ENCODE data around the gene ITGA11.

DNA sequence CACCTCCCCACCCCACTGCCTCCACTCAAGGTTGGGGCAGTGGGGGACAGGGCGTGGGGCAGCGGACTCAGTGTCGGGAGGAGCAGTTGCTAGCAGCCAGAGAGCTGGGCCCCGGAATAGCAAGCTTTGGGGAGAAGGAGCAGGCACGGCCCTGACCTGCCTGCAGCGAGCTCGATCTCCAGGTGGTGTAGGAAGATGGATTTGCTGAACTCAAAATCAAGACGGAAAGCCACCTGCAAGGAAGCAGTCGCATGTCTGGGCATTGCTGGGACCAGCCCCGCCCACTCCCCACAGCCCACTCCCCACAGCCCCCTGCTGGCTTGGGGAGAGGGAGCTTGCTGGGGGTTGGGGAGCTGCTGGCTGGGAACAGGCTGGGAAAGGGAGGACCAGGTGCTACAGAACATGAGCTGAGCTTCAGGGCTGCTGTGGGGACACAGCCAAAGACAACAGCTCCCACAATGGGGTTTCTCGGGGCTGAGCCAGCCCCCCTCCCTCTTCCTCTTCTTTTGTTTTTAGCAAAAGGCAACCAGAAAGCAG lies 116.4 kb downstream of the ITGA11 start:
- no peak for TF ChIP-seq NFE2L2 (IDR thresholded peaks at IDR 0.05; ENCODE audit: low read length)
- TF ChIP-seq SETDB1 (CRISPR knock-in tag; IDR thresholded peaks at IDR 0.05; ENCODE audit: borderline replicate concordance), result no peak
- no peak for TF ChIP-seq SP1 (IDR thresholded peaks at IDR 0.05)
- TF ChIP-seq SP1 (CRISPR knock-in tag; IDR thresholded peaks at IDR 0.05), result no peak
- no peak for TF ChIP-seq MLLT10 (CRISPR knock-in tag; IDR thresholded peaks at IDR 0.05)
- TF ChIP-seq EZH2 (conservative IDR thresholded peaks at IDR 0.05; ENCODE audit: low read depth, low read length), result no peak
- no peak for TF ChIP-seq PRPF4 (IDR thresholded peaks at IDR 0.05; ENCODE audit: low read depth, low read length, poor library complexity, severe bottlenecking)
- no peak for TF ChIP-seq JUNB (CRISPR knock-in tag; IDR thresholded peaks at IDR 0.05; ENCODE audit: borderline replicate concordance)
- TF ChIP-seq ZEB1 (IDR thresholded peaks at IDR 0.05; ENCODE audit: insufficient replicate concordance, low read depth), result no peak
